CD4-positive, alpha-beta T cell (primary cell): ENCODE results near the gene SIMC1. TPM values are rescaled to one million over a fixed set of nuclear protein-coding genes. Genes with fewer than 3 reads are reported as not detected.

Experiments used
- ATAC-seq: fragments of 200-7000 bp; cut with Tn5 transposase; one replicate; pipeline ENCODE4 v1.10.0; 2022; ENCODE audit warnings: mild to moderate bottlenecking; ENCODE audit not compliant: poor library complexity
- CTCF ChIA-PET: fragments of 350-600 bp; sonication (Branson Sonifier 250); formaldehyde crosslinking; loops from one replicate; lab custom pipeline; 2021; ENCODE audit warnings: antibody characterized with exemption, inconsistent platforms; lab: Charles Lee
- POLR2A ChIA-PET: fragments of 350-600 bp; sonication (Branson Sonifier 250); formaldehyde crosslinking; loops from one replicate; lab custom pipeline; 2021; ENCODE audit warnings: antibody characterized with exemption, inconsistent platforms; lab: Charles Lee
- DNase-seq, 14 experiments: peaks; one replicate each; pipeline ENCODE4 v3.0.0-alpha.2; 2013 to 2020; ENCODE audit warnings: mixed read lengths in 2 of 14
- H3K27ac ChIP-seq, 2 donors: one replicate each; pipeline versions ENCODE4 v1.5.1 to v1.7.0; 2013; ENCODE audit warnings: low read length in 2 of 2, low read depth in 1 of 2, mild to moderate bottlenecking in 1 of 2
- H3K27me3 ChIP-seq, 2 experiments: 1 replicate in 1 of 2; 2 replicates in 1 of 2; pipeline versions ENCODE4 v1.6.1 to v1.7.0; 2013; ENCODE audit warnings: low read length in 2 of 2, control low read depth in 1 of 2, mild to moderate bottlenecking in 1 of 2, moderate library complexity in 1 of 2; ENCODE audit not compliant: insufficient read depth in 2 of 2, control insufficient read depth in 1 of 2
- H3K36me3 ChIP-seq: one replicate; pipeline ENCODE4 v1.6.1; 2013; ENCODE audit warnings: low read length, control low read depth; ENCODE audit not compliant: insufficient read depth
- H3K4me1 ChIP-seq: one replicate; pipeline ENCODE4 v1.6.1; 2013; ENCODE audit warnings: low read length, control low read depth; ENCODE audit not compliant: insufficient read depth
- H3K4me3 ChIP-seq: one replicate; pipeline ENCODE4 v1.5.1; 2013; ENCODE audit warnings: mild to moderate bottlenecking, low read length, moderate library complexity
- H3K9me3 ChIP-seq, 2 experiments: 1 replicate in 1 of 2; 2 replicates in 1 of 2; pipeline versions ENCODE4 v1.6.1 to v1.7.0; 2013; ENCODE audit warnings: low read length in 2 of 2, mild to moderate bottlenecking in 2 of 2, control low read depth in 1 of 2, moderate library complexity in 1 of 2; ENCODE audit not compliant: control insufficient read depth in 1 of 2, insufficient read depth in 1 of 2
- H3K27ac Mint-ChIP-seq: one replicate; pipeline ENCODE4 v1.8.0; 2020; ENCODE audit warnings: mixed read lengths
- H3K27me3 Mint-ChIP-seq: one replicate; pipeline ENCODE4 v1.8.0; 2021; ENCODE audit warnings: mixed read lengths
- H3K36me3 Mint-ChIP-seq: one replicate; pipeline ENCODE4 v1.8.0; 2021; ENCODE audit warnings: low read depth, mixed read lengths
- H3K4me1 Mint-ChIP-seq: one replicate; pipeline ENCODE4 v1.8.0; 2021; ENCODE audit warnings: low read depth, mixed read lengths
- H3K4me3 Mint-ChIP-seq: one replicate; pipeline ENCODE4 v1.8.0; 2020; ENCODE audit warnings: mild to moderate bottlenecking, mixed read lengths
- H3K9me3 Mint-ChIP-seq: one replicate; pipeline ENCODE4 v1.8.0; 2020; ENCODE audit warnings: mixed read lengths
- intact Hi-C, 2 experiments: fragments of 100-400 bp; cut with DNase I in 1 of 2; cut with micrococcal nuclease in 1 of 2; formaldehyde crosslinking; loops; one replicate each; pipeline versions ENCODE4 v1.15.1 to v1.9.0; 2023 to 2025; cut with DNase I, micrococcal nuclease
- total RNA-seq, 174 experiments: library from RNA in 2 of 174; stranded (reverse) in 2 of 174; gene quantifications; one replicate each; pipeline ENCODE4 v1.2.3 and lab custom pipeline; 2021 to 2026
- TF ChIP-seq, protein P1 (sequence below): fragments of 200-600 bp; IDR thresholded peaks from one replicate; pipeline ENCODE4 v1.8.0; 2022; ENCODE audit warnings: antibody characterized with exemption, mild to moderate bottlenecking

The SIMC1 gene
- total RNA-seq, 2 experiments from 2014 or later: 15.4 to 17.4 TPM

DNA sequence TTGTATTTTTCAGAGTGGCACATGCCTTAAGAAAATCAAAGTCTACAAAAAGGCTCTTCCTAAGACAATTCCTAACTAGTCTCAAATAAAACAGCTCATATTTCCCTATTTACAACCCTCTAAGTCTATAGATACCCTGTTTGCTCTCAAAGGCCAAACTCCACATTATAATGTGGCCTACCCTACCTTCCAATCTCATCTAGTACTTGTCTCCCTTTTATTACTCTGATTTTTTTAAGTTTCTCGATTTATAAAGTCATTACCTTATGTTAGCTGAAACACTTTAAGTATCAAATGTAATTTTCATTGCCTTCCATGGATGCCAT lies 103.9 kb downstream of the SIMC1 start:
- ATAC-seq (no peak), DNase-seq (no peak)
- Histone ChIP-seq H3K4me3 (no peak overlapping the region), H3K27me3 (no peaks in the 10 kb centered on the region), H3K9me3 (no peaks in the 10 kb centered on the region), H3K27ac (no peak overlapping the region), H3K4me1 (no peaks in the 10 kb centered on the region), H3K36me3 (peaks cover 39% of the 10 kb centered on the region)
- ChIA-PET CTCF (no interaction called here), POLR2A (no interaction called here)
- no peaks in the 10 kb centered on the region for H3K4me1 Mint-ChIP-seq
- no peak overlapping the region for H3K4me3 Mint-ChIP-seq
- H3K27ac Mint-ChIP-seq: no peak overlapping the region
- H3K36me3 Mint-ChIP-seq: peaks cover 63% of the 10 kb centered on the region
- H3K27me3 Mint-ChIP-seq: no peaks in the 10 kb centered on the region
- TF ChIP-seq, protein P1, sequence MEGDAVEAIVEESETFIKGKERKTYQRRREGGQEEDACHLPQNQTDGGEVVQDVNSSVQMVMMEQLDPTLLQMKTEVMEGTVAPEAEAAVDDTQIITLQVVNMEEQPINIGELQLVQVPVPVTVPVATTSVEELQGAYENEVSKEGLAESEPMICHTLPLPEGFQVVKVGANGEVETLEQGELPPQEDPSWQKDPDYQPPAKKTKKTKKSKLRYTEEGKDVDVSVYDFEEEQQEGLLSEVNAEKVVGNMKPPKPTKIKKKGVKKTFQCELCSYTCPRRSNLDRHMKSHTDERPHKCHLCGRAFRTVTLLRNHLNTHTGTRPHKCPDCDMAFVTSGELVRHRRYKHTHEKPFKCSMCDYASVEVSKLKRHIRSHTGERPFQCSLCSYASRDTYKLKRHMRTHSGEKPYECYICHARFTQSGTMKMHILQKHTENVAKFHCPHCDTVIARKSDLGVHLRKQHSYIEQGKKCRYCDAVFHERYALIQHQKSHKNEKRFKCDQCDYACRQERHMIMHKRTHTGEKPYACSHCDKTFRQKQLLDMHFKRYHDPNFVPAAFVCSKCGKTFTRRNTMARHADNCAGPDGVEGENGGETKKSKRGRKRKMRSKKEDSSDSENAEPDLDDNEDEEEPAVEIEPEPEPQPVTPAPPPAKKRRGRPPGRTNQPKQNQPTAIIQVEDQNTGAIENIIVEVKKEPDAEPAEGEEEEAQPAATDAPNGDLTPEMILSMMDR: no peak
- no peaks in the 10 kb centered on the region for H3K9me3 Mint-ChIP-seq
- intact Hi-C loops: no loop called here

DNA sequence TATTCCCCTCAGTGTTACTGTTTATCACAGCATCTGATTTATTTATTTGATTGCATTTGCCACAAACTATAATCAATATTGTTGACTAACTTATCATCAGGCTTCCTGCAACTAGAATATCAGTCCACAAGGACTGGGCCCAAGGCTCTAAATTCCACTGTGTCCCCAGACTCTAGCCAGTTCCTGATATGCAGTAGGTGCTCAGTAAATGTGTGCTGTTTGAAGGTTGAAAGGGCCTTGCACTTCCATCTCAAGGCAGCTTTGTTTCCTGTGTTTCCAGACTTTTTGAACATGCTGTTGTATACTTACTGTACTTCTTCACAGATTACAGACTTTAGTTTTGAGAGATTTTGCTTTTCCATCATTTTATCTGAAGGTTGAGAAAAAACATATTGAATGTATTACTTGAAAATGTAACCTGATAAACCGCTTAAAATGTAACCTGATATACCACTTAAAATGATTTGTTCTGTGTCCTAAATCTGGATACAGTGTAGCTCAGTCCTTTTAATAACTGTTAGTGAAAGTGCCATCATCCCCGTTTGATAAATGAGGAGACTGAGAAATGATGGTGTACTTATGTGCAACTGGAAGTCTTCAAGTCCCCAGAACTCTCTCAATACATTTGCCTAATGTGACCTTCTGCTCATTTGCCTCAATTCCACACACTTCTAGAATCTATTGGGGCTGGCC lies 104.7 kb downstream of the SIMC1 start:
- Mint-ChIP-seq H3K36me3 (peaks cover 64% of the 10 kb centered on the region), H3K27ac (peak overlapping the region; percentile 57), H3K9me3 (no peaks in the 10 kb centered on the region), H3K4me3 (no peak overlapping the region), H3K27me3 (no peaks in the 10 kb centered on the region), H3K4me1 (no peaks in the 10 kb centered on the region)
- no peak overlapping the region for H3K27ac ChIP-seq
- no peak overlapping the region for H3K4me3 ChIP-seq
- TF ChIP-seq, protein P1: no peak
- H3K27me3 ChIP-seq: no peaks in the 10 kb centered on the region
- H3K9me3 ChIP-seq: no peaks in the 10 kb centered on the region
- H3K36me3 ChIP-seq: peaks cover 39% of the 10 kb centered on the region
- intact Hi-C loops: no loop called here
- ChIA-PET CTCF (no interaction called here), POLR2A (no interaction called here)
- DNase-seq: no peak
- ATAC-seq: no peak
- no peaks in the 10 kb centered on the region for H3K4me1 ChIP-seq

DNA sequence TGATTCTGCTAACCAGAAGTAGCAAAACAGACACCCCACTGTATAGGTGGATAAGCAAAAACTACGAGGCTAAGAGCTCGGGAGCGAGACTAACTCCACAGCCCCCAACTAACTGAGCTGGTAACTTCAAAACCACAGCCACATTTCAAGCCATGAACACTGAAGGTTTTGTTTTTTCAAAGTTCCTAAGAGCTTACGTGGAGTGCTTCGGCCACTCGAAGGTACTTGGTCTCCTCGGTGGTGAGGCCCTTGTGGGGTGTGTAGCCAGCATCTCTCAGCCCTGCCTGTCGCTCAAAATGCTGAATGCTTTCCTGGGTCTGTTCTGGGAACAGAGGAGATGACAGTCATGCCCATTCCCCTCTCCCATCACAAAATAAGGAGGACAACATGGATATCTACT lies 112.2 kb downstream of the SIMC1 start:
- H3K27ac ChIP-seq: no peak overlapping the region
- Mint-ChIP-seq H3K36me3 (peaks cover 98% of the 10 kb centered on the region), H3K9me3 (no peaks in the 10 kb centered on the region), H3K4me3 (no peak overlapping the region), H3K4me1 (peaks cover 21% of the 10 kb centered on the region), H3K27me3 (no peaks in the 10 kb centered on the region), H3K27ac (peak overlapping the region; percentile 14)
- H3K4me1 ChIP-seq: peaks cover 3% of the 10 kb centered on the region
- DNase-seq: no peak
- H3K4me3 ChIP-seq: no peak overlapping the region
- no peaks in the 10 kb centered on the region for H3K9me3 ChIP-seq
- POLR2A ChIA-PET: no interaction called here
- H3K36me3 ChIP-seq: peaks cover 98% of the 10 kb centered on the region
- intact Hi-C loops: no loop called here
- CTCF ChIA-PET: no interaction called here
- H3K27me3 ChIP-seq: no peaks in the 10 kb centered on the region
- TF ChIP-seq, protein P1: no peak
- ATAC-seq: no peak
